ENCODE results near the gene CYB5R2.
"Not testable (repeated sequence)": the region's sequence is repeated elsewhere in the genome, so short reads cannot be mapped to it uniquely, and the experiment has no call there.

Gene CYB5R2

GRCh38 chr11:7668911-7669310 is 4.4 kb downstream of the CYB5R2 start:
- no peak for DNase-seq (ENCODE audit: low read depth)

- DNase-seq (ENCODE audit: low read depth): no peak
Observed at GRCh38 chr11:7668464-7668863, 4.8 kb downstream of the CYB5R2 start.

GRCh38 chr11:7667460-7667859 is 5.8 kb downstream of the CYB5R2 start:
- DNase-seq (ENCODE audit: low read depth): no peak

- DNase-seq (ENCODE audit: low read depth): no peak
Observed at GRCh38 chr11:7666292-7666866, 6.9 kb downstream of the CYB5R2 start.

- DNase-seq (ENCODE audit: low read depth): peak; percentile 37
Observed at GRCh38 chr11:7665473-7666291, 7.6 kb downstream of the CYB5R2 start.

GRCh38 chr11:7664867-7665266 is 8.4 kb downstream of the CYB5R2 start:
- no peak for DNase-seq (ENCODE audit: low read depth)

- DNase-seq (ENCODE audit: low read depth): not testable (repeated sequence)
Observed at GRCh38 chr11:7663531-7663930, 9.8 kb downstream of the CYB5R2 start.

GRCh38 chr11:7657306-7658025 is 15.8 kb downstream of the CYB5R2 start:
- no peak for DNase-seq (ENCODE audit: low read depth)

- no peak for DNase-seq (ENCODE audit: low read depth)
Observed at GRCh38 chr11:7656704-7657103, 16.6 kb downstream of the CYB5R2 start.

GRCh38 chr11:7655253-7656217 is 17.8 kb downstream of the CYB5R2 start:
- no peak for DNase-seq (ENCODE audit: low read depth)

- DNase-seq (ENCODE audit: low read depth): no peak
Observed at GRCh38 chr11:7654195-7654705, 19.1 kb downstream of the CYB5R2 start.

- no peak for DNase-seq (ENCODE audit: low read depth)
Observed at GRCh38 chr11:7651700-7652099, 21.6 kb downstream of the CYB5R2 start.

- no peak for DNase-seq (ENCODE audit: low read depth)
Observed at GRCh38 chr11:7651140-7651551, 22.2 kb downstream of the CYB5R2 start.

GRCh38 chr11:7648264-7648663 is 25.0 kb downstream of the CYB5R2 start:
- DNase-seq (ENCODE audit: low read depth): no peak

GRCh38 chr11:7646866-7647265 is 26.4 kb downstream of the CYB5R2 start:
- no peak for DNase-seq (ENCODE audit: low read depth)

GRCh38 chr11:7645206-7645605 is 28.1 kb downstream of the CYB5R2 start:
- DNase-seq (ENCODE audit: low read depth): no peak

- DNase-seq (ENCODE audit: low read depth): no peak
Observed at GRCh38 chr11:7643314-7643713, 30.0 kb downstream of the CYB5R2 start.

GRCh38 chr11:7642747-7643146 is 30.6 kb downstream of the CYB5R2 start:
- DNase-seq (ENCODE audit: low read depth): no peak

GRCh38 chr11:7640816-7641215 is 32.5 kb downstream of the CYB5R2 start:
- DNase-seq (ENCODE audit: low read depth): no peak

GRCh38 chr11:7639643-7640025 is 33.7 kb downstream of the CYB5R2 start:
- DNase-seq (ENCODE audit: low read depth): no peak

Data from activated T-helper 9 cell treated with anti-CD3 and anti-CD28 coated beads, Interleukin-2, amount 50 U/mL, for 16 hours (primary cell).